Activated CD4-positive, alpha-beta T cell treated with anti-CD3 and anti-CD28 coated beads, Interleukin-2, amount 50 U/mL, for 4 hours (primary cell): ENCODE data around the gene ERC1.

Experiments used
- DNase-seq, 2 experiments: peaks; one replicate each; pipeline ENCODE4 v3.0.0-alpha.2; 2020

ERC1 gene

GRCh38 chr12:1463073-1463905, 472.3 kb downstream of the ERC1 start:
- no peak for DNase-seq

GRCh38 chr12:1464925-1465324, 473.9 kb downstream of the ERC1 start:
- DNase-seq, result no peak

GRCh38 chr12:1465990-1466389, 475.0 kb downstream of the ERC1 start:
- DNase-seq, result no peak

- no peak for DNase-seq
These were observed 475.6 kb downstream of the ERC1 start for GRCh38 chr12:1466481-1467154.

- DNase-seq, result no peak
These were observed 476.7 kb downstream of the ERC1 start for GRCh38 chr12:1467710-1468109.

- no peak for DNase-seq
These were observed 478.0 kb downstream of the ERC1 start for GRCh38 chr12:1469070-1469469.

- DNase-seq, result no peak
These were observed 479.0 kb downstream of the ERC1 start for GRCh38 chr12:1470051-1470450.

- no peak for DNase-seq
These were observed 480.2 kb downstream of the ERC1 start for GRCh38 chr12:1471224-1471623.

- DNase-seq, result no peak
These were observed 482.4 kb downstream of the ERC1 start for GRCh38 chr12:1473418-1473817.

- DNase-seq, result no peak
These were observed 483.1 kb downstream of the ERC1 start for GRCh38 chr12:1474041-1474573.

- no peak for DNase-seq
These were observed 483.6 kb downstream of the ERC1 start for GRCh38 chr12:1474574-1475153.

GRCh38 chr12:1479645-1480044, 488.6 kb downstream of the ERC1 start:
- DNase-seq, result no peak

- DNase-seq, result no peak
These were observed 490.3 kb downstream of the ERC1 start for GRCh38 chr12:1481326-1481725.

GRCh38 chr12:1481906-1482305, 490.9 kb downstream of the ERC1 start:
- DNase-seq, result no peak

- DNase-seq, result no peak
These were observed 497.9 kb downstream of the ERC1 start for GRCh38 chr12:1488908-1489381.

GRCh38 chr12:1491983-1492697, 501.1 kb downstream of the ERC1 start:
- no peak for DNase-seq

- DNase-seq, result no peak
These were observed 502.9 kb downstream of the ERC1 start for GRCh38 chr12:1493781-1494565.

GRCh38 chr12:1494856-1495255, 503.8 kb downstream of the ERC1 start:
- DNase-seq, result no peak

GRCh38 chr12:1496162-1496900, 505.3 kb downstream of the ERC1 start:
- no peak for DNase-seq

- no peak for DNase-seq
These were observed 506.1 kb downstream of the ERC1 start for GRCh38 chr12:1497161-1497560.

GRCh38 chr12:1498199-1498740, 507.2 kb downstream of the ERC1 start:
- DNase-seq, result no peak
